ENCODE measurements around the gene GPANK1. TPM values are rescaled to one million over a fixed set of nuclear protein-coding genes. Genes with fewer than 3 reads are reported as not detected.

The GPANK1 gene
- total RNA-seq, 2 donors from 2014 or later = 15.0 to 19.2 TPM

GRCh38 chr6:31652925-31653724, 11.7 kb downstream of the GPANK1 start:
- peak; percentile 82 for DNase-seq (ENCODE audit: low spot score)
- Histone ChIP-seq H3K4me3 (peak overlapping the region; percentile 94), H3K36me3 (peaks cover 18% of the 10 kb centered on the region), H3K27ac (peak overlapping the region; percentile 99 to 100), H3K4me1 (ENCODE audit: control insufficient read depth in 1 of 2, low read depth in 2 of 2) (peaks cover 10 to 34% of the 10 kb centered on the region in 2 donors), H3K9me3 (no peaks in the 10 kb centered on the region), H3K27me3 (replicated peaks; ENCODE audit: insufficient read depth) (no peaks in the 10 kb centered on the region)
- TF ChIP-seq CTCF (IDR thresholded peaks at IDR 0.05) = no peak
- ATAC-seq (ENCODE audit: insufficient number of reproducible peaks, low FRiP score, low read depth) = peak; percentile 73

GRCh38 chr6:31651602-31652191, 13.1 kb downstream of the GPANK1 start:
- H3K9me3 ChIP-seq = no peaks in the 10 kb centered on the region
- no peak for TF ChIP-seq CTCF (IDR thresholded peaks at IDR 0.05)
- ATAC-seq (ENCODE audit: insufficient number of reproducible peaks, low FRiP score, low read depth) (peak; percentile 52), DNase-seq (ENCODE audit: low spot score) (peak; percentile 17)
- peak overlapping the region; percentile 99 to 100 for H3K27ac ChIP-seq
- H3K36me3 ChIP-seq = peaks cover 32% of the 10 kb centered on the region
- H3K4me3 ChIP-seq = peak overlapping the region; percentile 94
- peaks cover 10 to 25% of the 10 kb centered on the region in 2 donors for H3K4me1 ChIP-seq (ENCODE audit: control insufficient read depth in 1 of 2, low read depth in 2 of 2)
- H3K27me3 ChIP-seq (replicated peaks; ENCODE audit: insufficient read depth) = no peaks in the 10 kb centered on the region

GRCh38 chr6:31645325-31645724, 19.5 kb downstream of the GPANK1 start:
- H3K4me1 ChIP-seq (ENCODE audit: control insufficient read depth in 1 of 2, low read depth in 2 of 2) = peaks cover 0 to 3% of the 10 kb centered on the region in 2 donors
- no peak for TF ChIP-seq CTCF (IDR thresholded peaks at IDR 0.05)
- H3K27ac ChIP-seq = no peak overlapping the region
- H3K4me3 ChIP-seq = no peak overlapping the region
- H3K36me3 ChIP-seq = peaks cover 89% of the 10 kb centered on the region
- no peak for ATAC-seq (ENCODE audit: insufficient number of reproducible peaks, low FRiP score, low read depth)
- H3K9me3 ChIP-seq = no peaks in the 10 kb centered on the region
- DNase-seq (ENCODE audit: low spot score) = no peak
- no peaks in the 10 kb centered on the region for H3K27me3 ChIP-seq (replicated peaks; ENCODE audit: insufficient read depth)

GRCh38 chr6:31643818-31644454, 20.9 kb downstream of the GPANK1 start:
- Histone ChIP-seq H3K4me3 (no peak overlapping the region), H3K36me3 (peaks cover 91% of the 10 kb centered on the region)

More at GRCh38 chr6:31643818-31644454, 20.9 kb downstream of the GPANK1 start:
- H3K27ac ChIP-seq = no peak overlapping the region
- DNase-seq (ENCODE audit: low spot score) = no peak
- no peaks in the 10 kb centered on the region for H3K4me1 ChIP-seq (ENCODE audit: control insufficient read depth in 1 of 2, low read depth in 2 of 2)
- no peak for ATAC-seq (ENCODE audit: insufficient number of reproducible peaks, low FRiP score, low read depth)
- TF ChIP-seq CTCF (IDR thresholded peaks at IDR 0.05) = no peak
- no peaks in the 10 kb centered on the region for H3K27me3 ChIP-seq (replicated peaks; ENCODE audit: insufficient read depth)
- no peaks in the 10 kb centered on the region for H3K9me3 ChIP-seq

Data from thoracic aorta (tissue), 2 donors.